ENCODE results near the gene CBLB. TPM values are rescaled to one million over a fixed set of nuclear protein-coding genes. Genes with fewer than 3 reads are reported as not detected.

Gene CBLB
- total RNA-seq, 6 experiments from 2014 or later = 9.4 to 21.4 (median 18.2) TPM

DNA sequence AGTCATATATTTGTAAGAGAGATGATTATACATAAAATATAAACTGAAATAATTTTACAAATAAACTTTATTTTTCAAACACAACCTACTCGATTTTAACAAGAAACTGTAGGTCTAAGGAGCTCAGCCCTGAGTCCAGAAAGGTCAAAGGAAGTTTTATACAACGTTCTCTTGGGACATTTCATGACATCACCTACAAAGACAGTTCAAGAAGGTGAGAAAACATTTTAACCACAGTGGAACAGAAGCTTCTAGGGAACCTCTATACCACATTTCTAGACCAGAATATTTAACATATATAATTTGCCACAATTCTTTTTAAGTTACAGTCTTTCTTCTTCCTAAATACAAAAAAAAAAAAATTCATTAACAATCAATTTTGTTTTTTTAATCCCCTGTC, 40.1 kb downstream of the CBLB start:
- TF ChIP-seq POLR2A (IDR thresholded peaks at IDR 0.05) = no peak
- TF ChIP-seq, protein P1, sequence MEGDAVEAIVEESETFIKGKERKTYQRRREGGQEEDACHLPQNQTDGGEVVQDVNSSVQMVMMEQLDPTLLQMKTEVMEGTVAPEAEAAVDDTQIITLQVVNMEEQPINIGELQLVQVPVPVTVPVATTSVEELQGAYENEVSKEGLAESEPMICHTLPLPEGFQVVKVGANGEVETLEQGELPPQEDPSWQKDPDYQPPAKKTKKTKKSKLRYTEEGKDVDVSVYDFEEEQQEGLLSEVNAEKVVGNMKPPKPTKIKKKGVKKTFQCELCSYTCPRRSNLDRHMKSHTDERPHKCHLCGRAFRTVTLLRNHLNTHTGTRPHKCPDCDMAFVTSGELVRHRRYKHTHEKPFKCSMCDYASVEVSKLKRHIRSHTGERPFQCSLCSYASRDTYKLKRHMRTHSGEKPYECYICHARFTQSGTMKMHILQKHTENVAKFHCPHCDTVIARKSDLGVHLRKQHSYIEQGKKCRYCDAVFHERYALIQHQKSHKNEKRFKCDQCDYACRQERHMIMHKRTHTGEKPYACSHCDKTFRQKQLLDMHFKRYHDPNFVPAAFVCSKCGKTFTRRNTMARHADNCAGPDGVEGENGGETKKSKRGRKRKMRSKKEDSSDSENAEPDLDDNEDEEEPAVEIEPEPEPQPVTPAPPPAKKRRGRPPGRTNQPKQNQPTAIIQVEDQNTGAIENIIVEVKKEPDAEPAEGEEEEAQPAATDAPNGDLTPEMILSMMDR (IDR thresholded peaks at IDR 0.05) = no peak
- H3K9me3 ChIP-seq = no peaks in the 10 kb centered on the region
- no peaks in the 10 kb centered on the region for H3K36me3 ChIP-seq
- intact Hi-C loops (cut with DNase I) = no loop called here
- H3K4me1 ChIP-seq = peaks cover 0 to 6% (median 0%) of the 10 kb centered on the region in 4 donors
- 70% methylated on average over 2 of the region's 2 CpGs for WGBS (ENCODE audit: insufficient coverage, low coverage, low lambda C conversion rate, missing lambda C conversion rate)
- no peak overlapping the region for H3K4me3 ChIP-seq
- DNase-seq (no peak), ATAC-seq (peak in 1 of 4 donors; percentile 27)
- no peaks in the 10 kb centered on the region for H3K27me3 ChIP-seq
- H3K27ac ChIP-seq = no peak overlapping the region

- no peak overlapping the region for H3K4me3 ChIP-seq
- DNase-seq (no peak), ATAC-seq (peak; percentile 44 to 72 (median 48))
- no peaks in the 10 kb centered on the region for H3K36me3 ChIP-seq
- H3K9me3 ChIP-seq = no peaks in the 10 kb centered on the region
- 72% methylated on average over 2 of the region's 2 CpGs for WGBS (ENCODE audit: insufficient coverage, low coverage, low lambda C conversion rate, missing lambda C conversion rate)
- intact Hi-C loops (cut with DNase I) = no loop called here
- peaks cover 0 to 8% (median 3%) of the 10 kb centered on the region in 4 donors for H3K4me1 ChIP-seq
- H3K27ac ChIP-seq = peak overlapping the region in 1 of 3 donors; percentile 13
- H3K27me3 ChIP-seq = no peaks in the 10 kb centered on the region
- TF ChIP-seq, protein P1 (IDR thresholded peaks at IDR 0.05) = peak in 1 of 4 donors; percentile 11
- no peak for TF ChIP-seq POLR2A (IDR thresholded peaks at IDR 0.05)
Measured at GRCh38 chr3:105827959-105828358, 40.9 kb downstream of the CBLB start.

DNA sequence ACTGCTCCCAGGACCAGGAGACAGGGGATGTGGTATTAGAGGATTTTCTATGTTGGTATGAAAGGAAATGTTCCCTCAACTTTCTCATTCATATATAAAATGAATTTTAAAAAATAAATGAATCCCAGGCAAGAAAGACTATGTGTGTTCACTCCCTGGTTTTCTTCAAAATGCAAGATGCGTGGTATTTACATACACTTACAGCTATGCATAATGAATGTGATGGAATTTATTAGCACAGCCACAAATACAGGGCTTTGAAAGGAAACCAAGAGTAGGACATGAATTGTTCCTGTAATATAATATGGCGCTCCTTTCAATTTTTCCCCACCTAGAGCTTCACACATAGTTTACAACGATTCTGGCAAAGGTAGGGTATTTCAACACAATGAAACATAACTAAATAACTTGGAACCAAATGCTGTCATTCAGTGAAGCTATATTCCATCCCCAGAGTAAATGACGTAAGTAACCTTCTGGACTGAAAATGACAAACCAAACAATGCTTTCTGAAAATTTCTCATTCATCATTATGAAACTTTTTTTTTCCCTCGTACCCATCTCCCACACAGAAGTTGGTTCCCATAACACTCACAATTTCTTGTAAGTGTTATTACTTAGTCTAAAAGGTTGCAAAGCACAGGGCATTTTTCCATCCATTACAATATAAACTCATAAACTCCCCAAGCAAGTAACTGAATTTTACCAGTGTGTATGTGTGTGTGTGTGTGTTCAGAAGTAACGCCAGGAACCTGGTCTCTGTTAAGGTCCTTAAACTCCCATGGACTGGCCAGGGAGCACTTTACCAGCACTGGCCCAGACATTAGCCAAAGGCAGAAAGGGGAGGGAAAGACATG, 41.8 kb downstream of the CBLB start:
- Histone ChIP-seq H3K27ac (no peak overlapping the region), H3K9me3 (no peaks in the 10 kb centered on the region), H3K4me3 (no peak overlapping the region), H3K4me1 (peaks cover 0 to 17% (median 7%) of the 10 kb centered on the region in 4 donors), H3K36me3 (no peaks in the 10 kb centered on the region), H3K27me3 (no peaks in the 10 kb centered on the region)
- intact Hi-C loops (cut with DNase I) = no loop called here
- DNase-seq = no peak
- no peak for TF ChIP-seq POLR2A (IDR thresholded peaks at IDR 0.05)
- TF ChIP-seq, protein P1 (IDR thresholded peaks at IDR 0.05) = no peak
- 48% methylated on average over 6 of the region's 6 CpGs for WGBS (ENCODE audit: insufficient coverage, low coverage, low lambda C conversion rate, missing lambda C conversion rate)
- peak in 2 of 4 donors; percentile 36 to 39 for ATAC-seq

DNA sequence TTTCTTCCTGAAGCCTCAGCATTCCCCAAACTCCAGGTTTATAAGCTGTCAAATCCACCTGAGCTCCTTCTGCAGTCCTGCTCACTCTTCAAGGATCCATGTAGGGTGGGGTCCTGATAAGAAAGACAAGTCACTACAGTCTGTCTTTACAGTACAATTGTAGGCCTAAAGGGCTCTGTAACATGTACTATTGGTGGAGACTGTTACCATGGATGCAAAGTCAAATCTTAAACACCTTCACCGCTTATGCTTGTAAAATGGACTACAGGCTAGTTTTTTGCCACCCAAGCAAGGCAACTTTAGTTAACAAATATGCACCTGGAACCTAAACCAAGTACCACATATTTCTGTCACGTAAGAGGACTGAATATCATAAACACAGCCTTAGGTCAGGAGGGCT, 44.7 kb downstream of the CBLB start:
- Histone ChIP-seq H3K9me3 (no peaks in the 10 kb centered on the region), H3K4me1 (peaks cover 0 to 34% (median 9%) of the 10 kb centered on the region in 4 donors), H3K27me3 (no peaks in the 10 kb centered on the region), H3K36me3 (no peaks in the 10 kb centered on the region), H3K4me3 (no peak overlapping the region), H3K27ac (peak overlapping the region in 1 of 3 donors; percentile 3)
- intact Hi-C loops (cut with DNase I) = no loop called here
- ATAC-seq = no peak
- TF ChIP-seq, protein P1 (IDR thresholded peaks at IDR 0.05) = no peak
- no peak for TF ChIP-seq POLR2A (IDR thresholded peaks at IDR 0.05)
- no peak for DNase-seq
- WGBS (ENCODE audit: insufficient coverage, low coverage, low lambda C conversion rate, missing lambda C conversion rate) = 100% methylated on average over 1 of the region's 2 CpGs

All from right lobe of liver (tissue), 6 donors.